T-cell (primary cell): Measurements from ENCODE around the gene PPME1. TPM values are rescaled to one million over a fixed set of nuclear protein-coding genes. Genes with fewer than 3 reads are reported as not detected.

Experiments used
- ATAC-seq, 4 experiments: fragments of 200-7000 bp in 3 of 4; fragments of 150-1000 bp in 1 of 4; cut with Tn5 transposase; replicated peaks in 1 of 4; 1 replicate in 3 of 4; 2 replicates in 1 of 4; pipeline ENCODE4 v1.10.0; 2021; ENCODE audit warnings: moderate library complexity in 3 of 4, mild to moderate bottlenecking in 2 of 4, moderate number of reproducible peaks in 1 of 4
- CTCF ChIA-PET, 2 donors: fragments of 300-600 bp; sonication (Branson Sonifier 250); formaldehyde crosslinking; loops; one replicate each; lab custom pipeline; 2022; ENCODE audit warnings: antibody characterized with exemption in 2 of 2; lab: Charles Lee
- POLR2A ChIA-PET, 2 donors: fragments of 300-600 bp; sonication (Branson Sonifier 250); formaldehyde crosslinking; loops; one replicate each; lab custom pipeline; 2022; ENCODE audit warnings: antibody characterized with exemption in 2 of 2; lab: Charles Lee
- DNase-seq, 35 experiments: peaks; one replicate each; pipeline versions ENCODE4 v3.0.0 to v3.0.0-alpha.2; 2013 to 2023
- H3K27ac ChIP-seq: one replicate; pipeline ENCODE4 v1.5.1; 2013; ENCODE audit warnings: low read length
- H3K27me3 ChIP-seq, 2 experiments: replicated peaks in 1 of 2; 1 replicate in 1 of 2; 2 replicates in 1 of 2; pipeline versions ENCODE4 v1.6.1 to v1.7.0; 2013; ENCODE audit warnings: low read length in 1 of 2, mixed read lengths in 1 of 2; ENCODE audit not compliant: control insufficient read depth in 2 of 2, insufficient read depth in 2 of 2; ENCODE audit errors: extremely low read depth in 1 of 2
- H3K36me3 ChIP-seq, 2 donors: 1 replicate in 1 of 2; 2 replicates in 1 of 2; pipeline versions ENCODE4 v1.6.1 to v1.7.0; 2013; ENCODE audit warnings: low read length in 1 of 2; ENCODE audit not compliant: control insufficient read depth in 2 of 2, insufficient read depth in 1 of 2; ENCODE audit errors: extremely low read depth in 1 of 2
- H3K4me1 ChIP-seq, 2 experiments: 1 replicate in 1 of 2; 2 replicates in 1 of 2; pipeline versions ENCODE4 v1.6.1 to v1.7.0; 2013; ENCODE audit warnings: low read length in 2 of 2, mixed read lengths in 1 of 2; ENCODE audit not compliant: insufficient read depth in 2 of 2, control insufficient read depth in 1 of 2; ENCODE audit errors: extremely low read depth in 1 of 2
- H3K4me3 ChIP-seq, 2 donors: 1 replicate in 1 of 2; 2 replicates in 1 of 2; pipeline versions ENCODE4 v1.5.1 to v1.7.0; 2013; ENCODE audit warnings: mild to moderate bottlenecking in 2 of 2, low read length in 1 of 2, moderate library complexity in 1 of 2; ENCODE audit not compliant: control insufficient read depth in 1 of 2; ENCODE audit errors: extremely low read depth in 1 of 2
- H3K9me3 ChIP-seq: 2 replicates; pipeline ENCODE4 v1.7.0; 2013
- H3K27ac Mint-ChIP-seq, 2 donors: one replicate each; pipeline ENCODE4 v1.8.0; 2020 to 2021; ENCODE audit warnings: mild to moderate bottlenecking in 2 of 2, mixed read lengths in 2 of 2
- H3K27me3 Mint-ChIP-seq, 2 donors: one replicate each; pipeline ENCODE4 v1.8.0; 2021 to 2022; ENCODE audit warnings: mixed read lengths in 2 of 2
- H3K36me3 Mint-ChIP-seq: one replicate; pipeline ENCODE4 v1.8.0; 2021; ENCODE audit warnings: mixed read lengths
- H3K4me1 Mint-ChIP-seq, 3 donors: one replicate each; pipeline ENCODE4 v1.8.0; 2020 to 2022; ENCODE audit warnings: mixed read lengths in 3 of 3, mild to moderate bottlenecking in 1 of 3
- H3K4me3 Mint-ChIP-seq, 3 donors: one replicate each; pipeline ENCODE4 v1.8.0; 2020 to 2022; ENCODE audit warnings: mild to moderate bottlenecking in 3 of 3, mixed read lengths in 3 of 3, moderate library complexity in 3 of 3
- H3K9me3 Mint-ChIP-seq, 3 donors: one replicate each; pipeline ENCODE4 v1.8.0; 2020 to 2022; ENCODE audit warnings: mixed read lengths in 3 of 3
- WGBS: methylation state at CpG from one replicate; pipeline ENCODE4 v1.1.5; 2013; ENCODE audit warnings: missing lambda C conversion rate; ENCODE audit not compliant: insufficient coverage; 5-methylcytosine and 5-hydroxymethylcytosine counted together
- total RNA-seq, 35 experiments: library from RNA in 6 of 35; stranded (reverse) in 6 of 35; fragments of 120-200 nt in 1 of 35; gene quantifications; one replicate each; pipeline versions ENCODE4 v1.2.1 to v1.2.4 and lab custom pipeline; 2013 to 2026

PPME1 gene
- total RNA-seq, 5 donors from 2014 or later (not counting 1 experiment from before 2014, with no cell fraction given) = 17.1 to 21.1 (median 18.6) TPM

DNA sequence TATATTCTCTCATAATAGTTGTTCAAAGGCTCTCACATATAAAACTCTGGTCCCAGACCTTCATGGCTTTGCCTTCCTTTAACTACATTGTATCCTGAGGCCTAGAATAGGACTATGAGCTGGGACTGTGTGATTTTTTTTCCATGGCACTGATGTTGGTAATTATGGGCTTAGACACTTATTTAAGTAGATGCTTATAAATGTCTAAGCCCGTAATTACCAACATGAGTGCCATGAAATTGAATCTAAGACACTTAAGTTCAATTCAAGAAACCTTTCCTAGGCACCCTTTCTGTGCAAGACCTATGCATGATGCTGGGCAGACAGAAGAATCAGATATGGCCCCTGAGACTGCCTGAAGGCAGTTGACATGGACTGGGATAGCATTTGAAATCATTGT, 77.4 kb downstream of the PPME1 start:
- Histone ChIP-seq H3K27ac (no peak overlapping the region), H3K27me3 (no peaks in the 10 kb centered on the region), H3K4me3 (no peak overlapping the region), H3K9me3 (no peaks in the 10 kb centered on the region), H3K36me3 (peaks cover 6 to 39% of the 10 kb centered on the region in 2 donors), H3K4me1 (no peaks in the 10 kb centered on the region)
- no peak for DNase-seq
- H3K27me3 Mint-ChIP-seq = no peaks in the 10 kb centered on the region
- ChIA-PET CTCF (no interaction called here), POLR2A (no interaction called here)
- H3K9me3 Mint-ChIP-seq = no peaks in the 10 kb centered on the region
- H3K4me1 Mint-ChIP-seq = no peaks in the 10 kb centered on the region
- peaks cover 42% of the 10 kb centered on the region for H3K36me3 Mint-ChIP-seq
- WGBS = no CpG with 5 or more reads among the region's 1 CpG
- ATAC-seq = no peak
- no peak overlapping the region for H3K4me3 Mint-ChIP-seq
- no peak overlapping the region for H3K27ac Mint-ChIP-seq

DNA sequence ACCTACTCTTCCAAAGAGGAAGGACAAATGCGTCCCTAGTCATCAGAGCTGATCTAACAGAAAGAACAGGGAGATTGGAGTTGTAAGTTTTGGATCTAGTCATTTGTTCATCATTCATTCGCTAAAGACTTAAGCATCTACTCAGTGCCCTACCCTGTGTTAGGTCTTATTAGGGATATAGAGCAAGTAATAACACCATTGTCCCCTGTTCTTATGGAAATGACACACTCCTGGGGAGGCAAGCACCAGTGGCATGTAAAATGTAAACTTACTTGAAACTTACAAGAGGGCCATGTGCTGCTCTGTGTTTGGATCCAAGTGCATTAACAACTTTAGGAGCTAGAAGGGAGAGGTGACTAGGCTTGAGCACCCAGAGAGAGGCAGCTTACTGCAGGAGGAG, 78.4 kb downstream of the PPME1 start:
- Histone ChIP-seq H3K27me3 (no peaks in the 10 kb centered on the region), H3K36me3 (peaks cover 6 to 49% of the 10 kb centered on the region in 2 donors), H3K4me3 (no peak overlapping the region), H3K27ac (no peak overlapping the region), H3K4me1 (no peaks in the 10 kb centered on the region), H3K9me3 (no peaks in the 10 kb centered on the region)
- H3K4me1 Mint-ChIP-seq = no peaks in the 10 kb centered on the region
- ChIA-PET CTCF (no interaction called here), POLR2A (no interaction called here)
- H3K9me3 Mint-ChIP-seq = no peaks in the 10 kb centered on the region
- peaks cover 47% of the 10 kb centered on the region for H3K36me3 Mint-ChIP-seq
- no peak overlapping the region for H3K27ac Mint-ChIP-seq
- no peaks in the 10 kb centered on the region for H3K27me3 Mint-ChIP-seq
- no CpG with 5 or more reads among the region's 2 CpGs for WGBS
- no peak overlapping the region for H3K4me3 Mint-ChIP-seq
- ATAC-seq (no peak), DNase-seq (no peak)

DNA sequence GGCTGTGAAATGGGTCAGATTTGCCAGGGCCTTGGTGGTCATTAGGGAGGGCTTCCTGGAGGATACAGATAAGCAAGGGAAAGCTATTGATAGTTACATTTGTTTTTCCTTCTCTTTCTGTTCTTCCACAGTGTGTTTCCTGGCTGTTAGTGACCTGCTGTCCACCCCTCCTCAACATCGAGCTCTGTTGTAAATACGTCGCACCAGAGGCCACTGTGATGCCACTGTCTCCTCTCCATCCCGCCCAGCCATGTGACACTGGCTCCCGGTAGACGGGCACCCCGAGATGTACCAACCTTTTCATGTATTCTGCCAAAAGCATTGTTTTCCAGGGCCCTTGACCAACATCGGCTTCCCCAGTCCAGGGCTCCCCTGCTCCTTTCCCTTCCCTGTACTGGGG, 82.3 kb downstream of the PPME1 start:
- 95% methylated on average over 8 of the region's 8 CpGs for WGBS
- ChIA-PET POLR2A (no interaction called here), CTCF (no interaction called here)
- H3K4me3 Mint-ChIP-seq = no peak overlapping the region
- Histone ChIP-seq H3K4me1 (no peaks in the 10 kb centered on the region), H3K4me3 (no peak overlapping the region), H3K36me3 (peaks cover 6 to 35% of the 10 kb centered on the region in 2 donors), H3K27ac (no peak overlapping the region), H3K9me3 (no peaks in the 10 kb centered on the region), H3K27me3 (no peaks in the 10 kb centered on the region)
- no peak overlapping the region for H3K27ac Mint-ChIP-seq
- H3K36me3 Mint-ChIP-seq = peaks cover 31% of the 10 kb centered on the region
- no peak for DNase-seq
- H3K9me3 Mint-ChIP-seq = no peaks in the 10 kb centered on the region
- no peak for ATAC-seq
- peaks cover 6 to 8% (median 7%) of the 10 kb centered on the region in 3 donors for H3K4me1 Mint-ChIP-seq
- H3K27me3 Mint-ChIP-seq = no peaks in the 10 kb centered on the region

DNA sequence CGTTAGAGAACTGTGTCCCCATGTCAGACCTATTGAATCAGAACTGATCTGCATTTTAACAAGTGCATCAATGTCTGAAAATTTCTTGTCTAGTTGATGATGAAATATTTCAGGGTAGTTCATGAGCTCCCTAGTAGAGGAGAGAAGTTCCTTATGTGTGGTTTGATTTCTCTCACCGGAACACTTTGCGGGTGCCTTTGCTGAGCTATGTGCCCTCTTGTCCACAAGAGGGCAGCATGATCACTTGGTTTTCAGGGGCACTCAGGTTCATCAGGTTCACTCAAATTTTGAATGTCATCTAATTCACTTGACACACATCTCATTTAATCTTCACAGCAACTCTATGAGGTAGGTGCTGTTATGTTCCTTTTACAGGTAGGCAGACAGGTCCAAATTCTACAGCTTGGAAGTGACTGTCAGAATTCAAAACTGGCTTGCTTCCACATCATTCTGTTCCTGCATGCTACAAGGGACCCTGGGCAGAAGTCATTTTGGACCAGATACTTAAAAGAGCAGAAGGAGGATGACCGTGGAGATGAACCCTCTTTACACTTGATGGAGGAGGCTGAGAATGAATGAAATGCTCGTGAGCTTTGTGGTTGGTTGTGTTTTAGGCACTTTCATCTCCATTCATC, 84.8 kb downstream of the PPME1 start:
- H3K4me3 Mint-ChIP-seq = no peak overlapping the region
- no peak overlapping the region for H3K27ac Mint-ChIP-seq
- DNase-seq (peak in 34 of 35 experiments; percentile 15 to 78 (median 42)), ATAC-seq (peak; percentile 69 to 80 (median 77))
- Histone ChIP-seq H3K27ac (no peak overlapping the region), H3K9me3 (no peaks in the 10 kb centered on the region), H3K4me1 (no peaks in the 10 kb centered on the region), H3K4me3 (no peak overlapping the region), H3K27me3 (peaks cover 0 to 2% of the 10 kb centered on the region in 2 experiments), H3K36me3 (peaks cover 6 to 30% of the 10 kb centered on the region in 2 donors)
- H3K36me3 Mint-ChIP-seq = peaks cover 18% of the 10 kb centered on the region
- ChIA-PET CTCF (interaction anchor here (0.7 to 1.9 kb wide), 11 partner anchors 9 to 194 kb away, joined by 3 to 21 read pairs (median 3); no protein-coding TSS in a partner anchor), POLR2A (no interaction called here)
- H3K9me3 Mint-ChIP-seq = no peaks in the 10 kb centered on the region
- H3K4me1 Mint-ChIP-seq = peaks cover 6 to 8% (median 7%) of the 10 kb centered on the region in 3 donors
- whole genome bisulfite sequencing = 100% methylated on average over 1 of the region's 5 CpGs
- H3K27me3 Mint-ChIP-seq = no peaks in the 10 kb centered on the region

DNA sequence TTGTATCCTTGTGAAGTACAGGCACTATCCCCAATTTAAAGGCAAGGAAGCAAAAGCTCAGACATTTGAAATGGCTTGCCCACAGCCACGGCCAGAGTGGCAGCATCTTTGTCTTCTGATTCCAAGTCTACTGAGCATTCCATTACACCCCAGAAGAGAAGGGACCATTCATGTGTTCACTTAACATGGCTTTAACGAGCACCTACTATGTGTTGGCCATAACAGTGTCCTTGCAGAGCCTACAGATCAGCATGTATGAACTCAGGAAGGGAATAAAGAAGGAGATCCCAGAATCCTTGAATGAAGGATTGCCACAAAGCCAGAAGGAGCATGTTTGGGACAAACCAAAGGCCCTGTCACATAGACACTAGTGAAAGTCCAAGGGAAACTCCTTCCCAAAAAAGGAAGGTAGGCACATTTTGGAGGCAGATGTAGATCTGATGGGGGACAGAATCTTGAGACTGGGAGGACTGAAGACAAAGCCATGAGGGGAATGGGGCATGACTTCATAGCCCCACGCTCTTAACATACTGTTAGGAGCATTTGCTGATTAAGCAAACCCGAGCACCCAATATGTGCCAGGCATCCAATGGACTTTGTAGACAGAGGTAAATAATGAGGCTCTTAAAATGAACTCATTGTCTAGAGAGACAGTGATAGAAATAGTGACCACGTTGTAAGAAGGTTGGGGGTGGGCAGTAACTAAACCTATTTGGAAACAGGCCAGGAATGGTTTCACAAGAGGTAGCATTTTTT, 85.5 kb downstream of the PPME1 start:
- no peaks in the 10 kb centered on the region for H3K9me3 ChIP-seq
- no peak for DNase-seq
- peaks cover 6 to 23% of the 10 kb centered on the region in 2 donors for H3K36me3 ChIP-seq
- Mint-ChIP-seq H3K27me3 (peaks cover 0 to 3% of the 10 kb centered on the region in 2 donors), H3K27ac (no peak overlapping the region), H3K9me3 (no peaks in the 10 kb centered on the region), H3K4me1 (peaks cover 6 to 8% (median 7%) of the 10 kb centered on the region in 3 donors), H3K4me3 (no peak overlapping the region), H3K36me3 (peaks cover 18% of the 10 kb centered on the region)
- H3K27ac ChIP-seq = no peak overlapping the region
- ChIA-PET CTCF (interaction anchor here (1.2 to 1.9 kb wide), 6 partner anchors 9 to 193 kb away, joined by 3 to 21 read pairs (median 6); no protein-coding TSS in a partner anchor), POLR2A (no interaction called here)
- H3K27me3 ChIP-seq = peaks cover 0 to 2% of the 10 kb centered on the region in 2 experiments
- no peaks in the 10 kb centered on the region for H3K4me1 ChIP-seq
- no peak overlapping the region for H3K4me3 ChIP-seq
- no peak for ATAC-seq
- 77% methylated on average over 4 of the region's 5 CpGs for WGBS

DNA sequence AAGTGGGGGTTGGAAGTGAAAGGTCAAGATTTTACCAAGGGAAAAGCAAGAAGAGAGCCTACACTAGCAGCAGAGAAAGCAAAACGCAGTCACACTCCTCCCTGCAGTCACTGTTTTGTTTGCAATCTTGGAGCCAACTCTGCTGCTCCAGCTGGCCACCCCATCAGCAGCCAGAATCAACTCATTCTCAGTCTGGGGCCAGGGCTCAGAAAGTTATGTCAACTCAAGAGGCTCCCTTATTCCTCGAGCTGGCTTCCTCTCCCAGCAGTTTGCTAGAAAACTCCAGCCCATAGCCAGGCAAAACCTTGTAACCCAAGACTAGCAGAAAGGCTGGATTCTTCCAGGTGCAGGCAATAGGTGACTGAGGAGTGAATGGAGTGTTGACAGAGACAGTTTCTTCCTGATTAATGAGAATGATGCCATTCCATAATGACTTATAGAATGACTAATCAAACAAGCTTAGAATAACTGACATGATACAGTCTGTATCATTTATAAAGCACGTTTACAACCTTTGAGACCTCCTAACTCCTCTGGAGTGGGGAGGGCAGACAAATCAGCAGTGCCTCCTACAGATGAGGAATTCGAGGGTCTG, 87.0 kb downstream of the PPME1 start:
- Histone ChIP-seq H3K27me3 (peaks cover 0 to 2% of the 10 kb centered on the region in 2 experiments), H3K27ac (no peak overlapping the region), H3K4me3 (no peak overlapping the region), H3K9me3 (no peaks in the 10 kb centered on the region), H3K36me3 (peaks cover under 1 to 15% of the 10 kb centered on the region in 2 donors), H3K4me1 (no peaks in the 10 kb centered on the region)
- no peak overlapping the region for H3K4me3 Mint-ChIP-seq
- H3K9me3 Mint-ChIP-seq = no peaks in the 10 kb centered on the region
- no peak for DNase-seq
- H3K4me1 Mint-ChIP-seq = peaks cover 6 to 8% (median 7%) of the 10 kb centered on the region in 3 donors
- 50% methylated on average over 1 of the region's 4 CpGs for WGBS
- no peak overlapping the region for H3K27ac Mint-ChIP-seq
- CTCF ChIA-PET = interaction anchor here in 1 of 2 donors (0.8 kb wide), 1 partner anchor 192 kb away, joined by 3 read pairs; no protein-coding TSS in a partner anchor
- H3K36me3 Mint-ChIP-seq = peaks cover 18% of the 10 kb centered on the region
- peaks cover 3 to 7% of the 10 kb centered on the region in 2 donors for H3K27me3 Mint-ChIP-seq
- POLR2A ChIA-PET = no interaction called here
- no peak for ATAC-seq
